Progenitor cell of endocrine pancreas (in vitro differentiated cells): ENCODE data around the gene CMIP. TPM values are rescaled to one million over a fixed set of nuclear protein-coding genes. Genes with fewer than 3 reads are reported as not detected.

Source experiments
- DNase-seq: peaks from one replicate; pipeline ENCODE4 v3.0.0; 2021; ENCODE audit warnings: low spot score; ENCODE audit not compliant: unreplicated experiment
- H3K27ac Mint-ChIP-seq: 2 replicates; pipeline ENCODE4 v1.8.0; 2021; ENCODE audit warnings: mild to moderate bottlenecking, moderate library complexity, mixed read lengths
- H3K27me3 Mint-ChIP-seq: 2 replicates; pipeline ENCODE4 v1.8.0; 2021; ENCODE audit warnings: mixed read lengths
- H3K36me3 Mint-ChIP-seq: 2 replicates; pipeline ENCODE4 v1.8.0; 2022; ENCODE audit warnings: mixed read lengths; ENCODE audit not compliant: insufficient read depth
- H3K4me1 Mint-ChIP-seq: 2 replicates; pipeline ENCODE4 v1.8.0; 2021; ENCODE audit warnings: low read depth, mixed read lengths
- H3K4me3 Mint-ChIP-seq: 2 replicates; pipeline ENCODE4 v1.8.0; 2021; ENCODE audit warnings: low read depth, mild to moderate bottlenecking, moderate library complexity, mixed read lengths
- H3K9me3 Mint-ChIP-seq: 2 replicates; pipeline ENCODE4 v1.8.0; 2021; ENCODE audit warnings: low read depth, mixed read lengths
- total RNA-seq: library from RNA; stranded (reverse); gene quantifications from 2 replicates; pipeline ENCODE4 v1.2.1, GENCODE V29; 2021
- TF ChIP-seq, protein P1 (sequence below): fragments of 200-600 bp; sonication (generic); IDR thresholded peaks from one replicate; pipeline ENCODE4 v1.5.0; 2021; ENCODE audit warnings: antibody characterized with exemption, mild to moderate bottlenecking; ENCODE audit not compliant: unreplicated experiment

Gene CMIP
- total RNA-seq, 1 donor from 2014 or later: 62.7 TPM

DNA sequence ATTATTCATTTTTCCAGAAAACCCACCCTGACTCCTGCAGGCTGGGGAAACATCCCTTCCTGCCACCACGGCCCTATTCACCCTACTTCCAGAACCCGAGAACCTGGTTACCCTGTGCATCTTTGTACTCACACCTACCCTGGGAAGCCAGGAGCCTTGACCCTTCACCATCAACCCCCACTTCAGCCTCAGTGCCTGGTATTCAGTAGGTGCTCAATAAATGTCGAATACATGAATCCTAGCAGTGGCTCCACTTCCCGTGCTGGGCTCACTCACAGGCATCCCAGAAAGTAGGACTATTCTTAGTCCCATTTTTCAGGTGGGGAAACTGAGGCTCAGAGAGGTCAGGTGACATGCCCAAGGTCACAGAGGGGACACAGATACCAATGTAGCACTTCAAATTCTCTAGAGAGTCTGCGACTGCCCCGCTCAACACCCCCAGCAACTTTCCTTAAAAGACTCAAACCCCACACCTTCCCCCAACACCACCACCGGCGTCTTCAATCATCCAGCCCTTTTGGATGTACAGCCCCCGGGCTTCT lies 36.1 kb upstream of the CMIP start:
- H3K4me3 Mint-ChIP-seq: no peak overlapping the region
- H3K36me3 Mint-ChIP-seq: no peaks in the 10 kb centered on the region
- H3K9me3 Mint-ChIP-seq: no peaks in the 10 kb centered on the region
- peaks cover 20% of the 10 kb centered on the region for H3K27me3 Mint-ChIP-seq
- peaks cover 3% of the 10 kb centered on the region for H3K4me1 Mint-ChIP-seq
- TF ChIP-seq, protein P1, sequence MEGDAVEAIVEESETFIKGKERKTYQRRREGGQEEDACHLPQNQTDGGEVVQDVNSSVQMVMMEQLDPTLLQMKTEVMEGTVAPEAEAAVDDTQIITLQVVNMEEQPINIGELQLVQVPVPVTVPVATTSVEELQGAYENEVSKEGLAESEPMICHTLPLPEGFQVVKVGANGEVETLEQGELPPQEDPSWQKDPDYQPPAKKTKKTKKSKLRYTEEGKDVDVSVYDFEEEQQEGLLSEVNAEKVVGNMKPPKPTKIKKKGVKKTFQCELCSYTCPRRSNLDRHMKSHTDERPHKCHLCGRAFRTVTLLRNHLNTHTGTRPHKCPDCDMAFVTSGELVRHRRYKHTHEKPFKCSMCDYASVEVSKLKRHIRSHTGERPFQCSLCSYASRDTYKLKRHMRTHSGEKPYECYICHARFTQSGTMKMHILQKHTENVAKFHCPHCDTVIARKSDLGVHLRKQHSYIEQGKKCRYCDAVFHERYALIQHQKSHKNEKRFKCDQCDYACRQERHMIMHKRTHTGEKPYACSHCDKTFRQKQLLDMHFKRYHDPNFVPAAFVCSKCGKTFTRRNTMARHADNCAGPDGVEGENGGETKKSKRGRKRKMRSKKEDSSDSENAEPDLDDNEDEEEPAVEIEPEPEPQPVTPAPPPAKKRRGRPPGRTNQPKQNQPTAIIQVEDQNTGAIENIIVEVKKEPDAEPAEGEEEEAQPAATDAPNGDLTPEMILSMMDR: no peak
- DNase-seq: no peak
- no peak overlapping the region for H3K27ac Mint-ChIP-seq

DNA sequence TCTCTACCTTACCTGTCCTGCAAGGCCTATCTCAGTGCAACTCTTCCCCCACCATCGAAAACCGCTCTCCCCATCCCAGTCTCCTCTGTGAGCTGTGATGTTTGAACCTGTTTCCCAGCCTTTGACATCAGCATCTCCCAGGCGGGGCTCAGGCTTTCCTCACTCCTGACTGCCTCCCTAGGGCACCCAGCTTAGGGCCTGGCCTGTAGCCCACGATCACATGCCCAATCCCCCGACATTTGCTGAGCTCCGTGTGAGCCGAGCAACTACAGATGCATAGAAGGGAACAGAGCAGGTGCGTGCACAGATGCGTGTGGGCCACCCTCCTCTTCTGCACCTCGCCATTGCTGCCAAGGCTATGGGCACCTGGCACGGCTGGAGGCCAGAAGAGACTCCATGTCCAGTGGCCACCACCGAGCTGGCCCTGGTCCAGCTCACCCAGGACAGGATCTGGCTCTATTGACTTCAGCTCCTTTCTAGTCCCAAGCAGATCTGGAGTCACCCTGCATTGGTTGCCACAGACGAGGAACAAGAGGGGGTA lies 35.5 kb upstream of the CMIP start:
- Mint-ChIP-seq H3K27me3 (peaks cover 20% of the 10 kb centered on the region), H3K4me3 (no peak overlapping the region), H3K9me3 (no peaks in the 10 kb centered on the region), H3K36me3 (no peaks in the 10 kb centered on the region), H3K4me1 (peaks cover 3% of the 10 kb centered on the region), H3K27ac (peak overlapping the region; percentile 63)
- TF ChIP-seq, protein P1: no peak
- no peak for DNase-seq

DNA sequence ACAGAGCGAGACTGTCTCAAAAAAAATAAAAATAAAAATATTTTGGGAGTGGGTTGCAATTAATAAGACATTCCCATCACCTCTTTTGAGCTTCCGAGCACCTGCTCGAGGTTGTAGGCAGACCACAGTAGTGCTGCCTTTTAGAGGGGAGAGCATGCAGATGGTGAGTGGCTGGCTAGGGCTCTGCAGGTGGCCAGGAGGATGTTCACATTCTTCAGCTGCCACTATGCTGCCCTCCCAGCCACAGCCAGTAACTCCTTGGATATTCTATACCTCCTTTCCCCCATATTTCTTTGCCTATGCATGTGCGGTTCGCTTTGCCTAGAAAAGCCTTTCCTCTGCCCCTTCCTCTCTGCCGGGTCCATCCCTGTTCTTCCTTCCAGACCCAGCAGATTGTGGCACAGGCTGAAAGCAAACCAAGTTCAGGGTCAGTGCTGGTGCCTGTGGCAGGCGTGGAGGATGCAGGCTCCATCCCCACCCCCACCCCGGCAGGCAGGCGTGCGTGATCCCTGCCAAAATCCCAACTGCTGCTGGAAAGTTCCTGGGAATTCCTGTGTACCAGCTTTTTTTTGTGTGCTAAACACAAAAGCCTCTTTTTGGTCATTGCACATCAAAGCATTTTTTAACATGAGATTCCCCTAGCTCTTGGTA lies 33.8 kb upstream of the CMIP start:
- peaks cover 6% of the 10 kb centered on the region for H3K4me1 Mint-ChIP-seq
- TF ChIP-seq, protein P1: no peak
- no peaks in the 10 kb centered on the region for H3K36me3 Mint-ChIP-seq
- peaks cover 20% of the 10 kb centered on the region for H3K27me3 Mint-ChIP-seq
- no peak overlapping the region for H3K4me3 Mint-ChIP-seq
- H3K27ac Mint-ChIP-seq: no peak overlapping the region
- no peaks in the 10 kb centered on the region for H3K9me3 Mint-ChIP-seq
- DNase-seq: no peak

DNA sequence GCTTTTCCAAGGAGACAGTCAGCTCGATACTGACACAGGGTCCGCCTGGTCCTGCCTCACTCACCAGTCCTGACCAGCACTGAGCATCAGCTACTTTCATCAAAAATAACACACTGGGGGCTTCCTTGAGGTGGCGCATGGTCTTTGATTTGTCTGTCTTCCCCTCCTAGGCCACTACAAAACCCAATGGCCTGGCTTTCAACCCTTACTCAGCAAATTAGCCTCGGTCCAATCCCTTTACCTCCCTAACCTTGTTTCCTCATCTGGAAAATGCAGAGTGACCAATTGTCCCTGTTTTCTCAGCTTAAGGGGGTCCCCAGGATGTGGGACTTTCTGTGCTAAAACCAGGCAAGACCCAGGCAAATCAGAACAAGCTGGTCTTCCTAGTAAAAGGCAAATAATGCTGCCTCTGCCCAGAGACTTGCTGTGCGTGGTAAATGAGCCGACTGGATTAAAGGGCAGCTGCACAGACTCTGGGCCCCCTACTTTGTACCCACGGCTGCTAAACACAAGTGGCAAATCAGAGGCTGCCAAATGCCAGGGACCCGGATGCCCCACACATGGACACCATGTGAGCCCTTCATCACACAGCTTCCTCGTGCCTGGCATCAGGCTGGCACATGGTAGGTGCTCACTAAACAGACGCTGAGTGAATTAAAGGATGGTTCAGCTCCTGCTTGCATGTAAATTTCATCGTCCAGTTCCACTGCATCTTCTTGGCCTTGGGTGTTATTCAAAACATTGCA lies 31.2 kb upstream of the CMIP start:
- TF ChIP-seq, protein P1: no peak
- Mint-ChIP-seq H3K27ac (no peak overlapping the region), H3K4me1 (peaks cover 6% of the 10 kb centered on the region), H3K36me3 (no peaks in the 10 kb centered on the region), H3K27me3 (peaks cover 20% of the 10 kb centered on the region), H3K4me3 (no peak overlapping the region), H3K9me3 (no peaks in the 10 kb centered on the region)
- DNase-seq: no peak

DNA sequence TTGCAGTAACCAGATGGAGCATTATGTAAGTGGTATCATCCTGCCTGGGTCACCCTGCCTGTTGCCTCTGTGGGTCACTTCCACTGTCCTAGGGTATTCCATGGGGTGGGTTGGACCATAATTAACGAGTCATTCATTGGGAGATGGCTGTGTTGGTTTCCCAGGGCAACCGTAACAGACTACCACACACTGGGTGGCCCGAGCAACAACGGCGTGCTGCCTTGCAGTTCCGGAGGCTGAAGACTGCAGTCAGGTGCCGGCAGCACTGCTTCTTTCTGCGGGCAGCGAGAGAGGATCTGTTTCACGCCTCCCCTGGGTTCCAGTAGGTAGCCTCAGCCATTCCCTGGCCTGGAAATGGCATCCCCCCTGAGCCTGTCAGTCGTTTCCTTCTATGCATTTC lies 28.9 kb upstream of the CMIP start:
- Mint-ChIP-seq H3K9me3 (no peaks in the 10 kb centered on the region), H3K4me3 (no peak overlapping the region), H3K27me3 (peaks cover 9% of the 10 kb centered on the region), H3K4me1 (peaks cover 6% of the 10 kb centered on the region), H3K27ac (no peak overlapping the region), H3K36me3 (no peaks in the 10 kb centered on the region)
- DNase-seq: no peak
- TF ChIP-seq, protein P1: no peak
